Ammon's horn (tissue), 1 donor: Measurements from ENCODE around the gene PRXL2C.
A peak's percentile ranks its signal among the peaks of the same experiment; 100 is the strongest.
"Not testable (repeated sequence)": the region's sequence is repeated elsewhere in the genome, so short reads cannot be mapped to it uniquely, and the experiment has no call there.

Source experiments
- DNase-seq: peaks from one replicate; pipeline ENCODE4 v3.0.0-alpha.2; 2016; ENCODE audit warnings: low spot score

The PRXL2C gene, protein sequence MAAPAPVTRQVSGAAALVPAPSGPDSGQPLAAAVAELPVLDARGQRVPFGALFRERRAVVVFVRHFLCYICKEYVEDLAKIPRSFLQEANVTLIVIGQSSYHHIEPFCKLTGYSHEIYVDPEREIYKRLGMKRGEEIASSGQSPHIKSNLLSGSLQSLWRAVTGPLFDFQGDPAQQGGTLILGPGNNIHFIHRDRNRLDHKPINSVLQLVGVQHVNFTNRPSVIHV

DNA sequence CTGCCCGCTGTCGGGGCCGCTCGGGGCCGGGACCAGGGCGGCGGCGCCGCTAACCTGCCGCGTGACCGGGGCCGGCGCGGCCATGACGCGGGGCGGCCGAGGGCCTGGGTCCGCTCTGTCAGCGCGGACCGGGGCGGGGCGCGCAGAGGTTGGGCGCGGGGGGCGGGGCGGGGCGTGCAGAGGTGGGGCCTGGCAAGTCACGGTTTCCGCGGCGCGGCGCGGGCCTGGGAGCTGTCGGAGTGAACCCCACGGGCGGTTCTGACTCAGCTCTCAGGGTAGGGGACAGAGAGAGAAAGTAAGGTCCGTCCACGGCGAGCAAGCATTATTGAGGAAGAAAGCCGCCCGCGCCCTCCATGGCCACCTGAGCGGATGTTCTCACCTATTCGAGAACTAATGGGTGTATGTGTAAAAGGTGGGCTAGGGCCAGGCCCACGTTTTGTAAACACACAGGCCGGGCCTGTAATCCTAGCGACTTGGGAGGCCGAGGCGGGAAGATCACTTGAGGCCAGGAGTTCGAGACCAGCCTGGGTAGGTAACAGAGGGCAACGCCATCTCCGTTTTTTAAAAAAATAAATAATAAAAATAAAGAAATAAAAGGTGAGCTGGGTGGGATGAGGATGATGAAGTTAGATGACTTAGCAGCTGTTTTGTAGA, at the start of gene PRXL2C:
TSS of gene PRXL2C (minus strand) at position 120 of the 654 bp plus-strand sequence. CDS start at position 84, 36 bp downstream.
- peak; percentile 50 for DNase-seq

DNA sequence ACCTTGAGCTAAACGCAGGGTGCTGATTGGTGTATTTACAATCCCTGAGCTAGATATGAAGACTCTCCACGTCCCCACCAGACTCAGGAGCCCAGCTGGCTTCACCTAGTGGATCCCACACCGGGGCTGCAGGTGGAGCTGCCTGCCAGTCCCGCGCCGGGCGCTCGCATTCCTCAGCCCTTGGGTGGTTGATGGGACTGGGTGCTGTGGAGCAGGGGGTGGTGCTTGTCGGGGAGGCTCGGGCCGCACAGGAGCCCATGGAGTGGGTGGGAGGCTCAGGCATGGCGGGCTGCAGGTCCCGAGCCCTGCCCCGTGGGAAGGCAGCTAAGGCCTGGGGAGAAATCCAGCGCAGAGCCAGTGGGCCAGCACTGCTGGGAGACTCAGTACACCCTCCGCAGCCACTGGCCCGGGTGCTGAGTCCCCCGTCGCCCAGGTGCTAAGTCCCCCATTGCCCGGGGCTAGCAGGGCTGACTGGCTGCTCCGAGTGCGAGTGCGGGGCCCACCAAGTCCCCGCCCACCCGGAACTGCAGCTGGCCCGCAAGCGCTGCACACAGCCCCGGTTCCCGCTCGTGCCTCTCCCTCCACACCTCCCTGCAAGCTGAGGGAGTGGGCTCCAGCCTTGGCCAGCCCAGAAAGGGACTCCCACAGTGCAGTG, 45.7 kb upstream of the PRXL2C start:
- not testable (repeated sequence) for DNase-seq

GRCh38 chr9:96691326-96691725, 36.2 kb upstream of the PRXL2C start:
- DNase-seq: no peak

DNA sequence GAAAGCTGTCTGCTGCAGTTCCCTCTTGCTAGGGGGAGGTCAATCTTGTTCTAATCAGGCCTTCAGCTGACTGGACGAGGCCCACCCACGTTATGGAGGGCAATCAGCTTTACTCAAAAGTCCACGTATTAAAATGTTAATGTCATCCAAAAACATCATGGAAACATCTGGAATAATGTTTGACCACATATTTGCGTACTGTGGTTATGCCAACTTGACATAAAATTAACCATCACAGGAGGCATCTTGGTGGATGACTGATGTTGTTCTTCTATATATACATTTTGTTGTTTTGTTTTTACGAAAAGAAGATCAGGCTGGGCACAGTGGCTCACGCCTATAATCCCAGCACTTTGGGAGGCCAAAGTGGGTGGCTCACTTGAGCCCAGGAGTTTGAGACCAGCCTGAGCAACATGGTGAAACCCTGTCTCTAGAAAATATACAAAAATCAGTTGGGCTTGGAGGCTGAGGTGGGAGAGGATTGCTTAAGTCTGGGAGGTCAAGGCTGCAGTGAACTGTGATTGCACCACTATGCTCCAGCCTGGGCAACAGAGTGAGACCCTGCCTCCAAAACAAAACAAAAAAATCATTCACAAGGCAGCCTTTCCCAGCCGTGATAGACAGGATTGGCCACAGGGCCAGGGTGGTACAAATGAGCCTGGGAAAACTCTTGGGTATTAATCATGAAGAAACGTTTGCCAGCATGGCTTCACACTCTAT, 33.8 kb upstream of the PRXL2C start:
- no peak for DNase-seq

- no peak for DNase-seq
These were observed 33.1 kb upstream of the PRXL2C start for GRCh38 chr9:96688187-96688586.

DNA sequence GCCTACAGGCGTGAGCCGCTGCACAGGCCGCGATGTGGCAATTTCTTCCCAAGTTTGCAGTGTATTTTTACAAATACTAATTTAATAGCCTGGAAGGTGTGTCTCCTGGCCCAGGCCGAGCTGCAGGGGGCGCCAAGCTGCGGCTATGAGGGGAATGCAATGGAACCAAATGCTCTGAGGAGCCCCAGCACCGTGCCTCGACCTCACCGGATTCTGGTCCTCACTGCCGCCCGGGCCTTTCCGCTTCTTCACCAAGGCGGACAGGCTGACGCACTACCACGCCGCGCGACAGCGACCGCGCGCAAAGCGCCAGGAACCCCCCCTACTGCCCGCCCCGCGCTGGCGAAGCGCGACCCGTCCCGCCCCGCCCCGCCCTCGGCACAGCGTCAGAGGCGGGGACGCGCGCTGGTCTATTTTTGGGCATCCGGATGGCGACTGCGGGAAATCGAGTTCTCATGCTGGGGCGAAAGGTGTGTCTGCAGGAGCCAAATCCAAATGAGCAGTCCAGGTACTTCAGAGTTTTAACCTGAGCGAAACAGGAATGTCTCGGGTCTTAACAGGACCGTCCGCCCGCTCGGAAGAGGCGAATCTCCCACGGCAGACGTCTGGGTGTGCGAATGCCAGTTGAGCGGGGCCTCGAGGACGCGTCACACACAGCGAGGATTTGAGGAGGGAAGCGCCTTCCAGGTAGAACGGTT, 31.7 kb upstream of the PRXL2C start:
- DNase-seq: peak; percentile 84

GRCh38 chr9:96680812-96681499, 25.8 kb upstream of the PRXL2C start:
- DNase-seq: no peak

GRCh38 chr9:96674906-96675538, 19.9 kb upstream of the PRXL2C start:
- no peak for DNase-seq

DNA sequence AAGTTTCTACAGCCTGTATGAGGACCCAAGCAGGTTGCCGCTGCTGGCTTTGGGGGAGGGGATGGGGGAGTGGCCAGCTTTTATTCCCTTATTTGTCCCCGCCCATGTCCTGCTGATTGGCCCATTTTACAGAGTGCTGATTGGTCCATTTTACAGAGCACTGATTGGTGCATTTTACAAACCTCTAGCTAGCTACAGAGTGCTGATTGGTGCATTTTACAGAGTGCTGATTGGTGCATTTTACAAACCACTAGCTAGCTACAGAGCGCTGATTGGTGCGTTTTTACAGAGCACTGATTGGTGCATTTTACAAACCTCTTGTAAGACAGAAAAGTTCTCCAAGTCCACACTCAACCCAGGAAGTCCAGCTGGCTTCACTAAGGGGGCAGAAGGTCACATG, 18.7 kb upstream of the PRXL2C start:
- not testable (repeated sequence) for DNase-seq

DNA sequence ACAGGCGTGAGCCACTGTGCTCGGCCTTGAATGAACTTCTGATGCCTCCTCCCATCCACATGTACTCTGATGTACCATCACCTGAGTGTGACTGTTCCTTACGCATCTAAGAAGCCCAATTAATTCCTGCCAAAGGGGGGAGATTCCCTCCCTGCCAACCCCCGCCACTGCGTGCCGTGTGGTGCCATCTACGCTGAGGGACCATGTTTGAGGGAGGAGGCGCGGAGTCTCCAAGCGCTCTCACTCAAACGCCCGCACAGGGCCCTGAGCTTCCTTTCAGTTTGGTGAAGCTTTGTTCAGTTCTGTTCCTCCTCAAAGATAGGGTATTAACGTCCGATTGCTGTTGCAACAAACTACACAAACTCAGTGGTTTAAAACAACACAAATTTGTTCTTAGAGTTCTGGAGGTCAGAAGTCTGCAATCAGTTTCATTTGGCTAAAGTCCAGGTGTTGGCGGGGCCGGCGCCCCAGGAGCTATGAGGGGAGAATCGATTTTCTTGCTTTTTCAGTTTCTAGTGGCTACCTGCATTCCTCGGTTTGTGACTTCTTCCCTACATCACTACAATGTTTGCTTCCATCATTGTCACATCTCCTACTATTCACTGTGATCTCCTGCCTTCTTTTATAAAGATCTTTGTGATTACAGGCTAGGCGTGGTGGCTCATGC, 13.9 kb upstream of the PRXL2C start:
- DNase-seq: no peak

DNA sequence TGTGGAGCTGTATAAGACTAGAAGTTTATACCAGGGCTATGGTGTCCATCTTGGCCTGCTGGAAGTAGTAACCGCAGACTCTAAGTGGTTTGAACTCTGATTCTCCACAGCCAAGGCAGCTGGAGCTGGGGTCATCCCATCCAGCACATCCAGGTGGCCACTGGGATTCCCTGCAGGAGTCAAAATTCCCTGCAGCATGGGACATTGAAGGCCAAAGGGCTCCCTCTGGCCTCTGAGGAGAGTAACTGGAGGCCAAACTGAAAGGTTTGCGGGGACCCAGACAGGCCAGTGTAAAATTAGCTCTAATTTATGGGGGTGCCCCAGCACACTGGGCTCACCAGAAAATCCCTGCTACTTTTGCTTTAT, 12.2 kb upstream of the PRXL2C start:
- no peak for DNase-seq

DNA sequence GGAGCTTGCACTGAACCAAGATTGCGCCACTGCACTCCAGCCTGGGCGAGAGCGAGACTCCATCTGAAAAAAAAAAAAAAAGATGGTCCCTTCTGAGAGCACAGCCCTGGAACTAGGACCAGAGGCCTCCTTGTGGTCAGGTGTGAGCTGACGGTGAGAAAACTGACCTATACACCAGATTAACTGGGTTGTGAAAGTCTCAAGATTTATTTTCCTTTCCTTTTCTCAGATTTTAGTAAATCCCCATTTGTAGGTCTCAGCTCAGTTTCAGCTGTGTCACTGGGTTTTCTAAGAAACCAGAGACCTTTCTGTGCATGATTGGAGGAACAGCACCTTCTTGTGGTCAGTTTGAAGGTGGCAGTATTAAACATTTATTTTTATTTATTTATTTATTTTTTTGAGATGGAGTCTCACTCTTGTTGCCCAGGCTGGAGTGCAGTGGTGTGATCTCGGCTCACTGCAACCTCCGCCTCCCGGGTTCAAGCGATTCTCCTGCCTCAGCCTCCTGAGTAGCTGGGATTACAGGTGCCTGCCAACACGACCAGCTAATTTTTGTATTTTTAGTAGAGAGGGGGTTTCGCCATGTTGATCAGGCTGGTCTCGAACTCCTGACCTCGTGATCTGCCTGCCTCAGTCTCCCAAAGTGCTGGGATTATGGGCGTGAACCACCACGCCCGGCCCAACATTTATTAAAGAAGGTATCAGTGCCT, 11.7 kb upstream of the PRXL2C start:
- peak; percentile 77 for DNase-seq

GRCh38 chr9:96665789-96666188, 10.7 kb upstream of the PRXL2C start:
- no peak for DNase-seq

- DNase-seq: no peak
These were observed 8.5 kb upstream of the PRXL2C start for GRCh38 chr9:96663506-96664120.

- DNase-seq: no peak
These were observed 6.6 kb upstream of the PRXL2C start for GRCh38 chr9:96661711-96662110.

DNA sequence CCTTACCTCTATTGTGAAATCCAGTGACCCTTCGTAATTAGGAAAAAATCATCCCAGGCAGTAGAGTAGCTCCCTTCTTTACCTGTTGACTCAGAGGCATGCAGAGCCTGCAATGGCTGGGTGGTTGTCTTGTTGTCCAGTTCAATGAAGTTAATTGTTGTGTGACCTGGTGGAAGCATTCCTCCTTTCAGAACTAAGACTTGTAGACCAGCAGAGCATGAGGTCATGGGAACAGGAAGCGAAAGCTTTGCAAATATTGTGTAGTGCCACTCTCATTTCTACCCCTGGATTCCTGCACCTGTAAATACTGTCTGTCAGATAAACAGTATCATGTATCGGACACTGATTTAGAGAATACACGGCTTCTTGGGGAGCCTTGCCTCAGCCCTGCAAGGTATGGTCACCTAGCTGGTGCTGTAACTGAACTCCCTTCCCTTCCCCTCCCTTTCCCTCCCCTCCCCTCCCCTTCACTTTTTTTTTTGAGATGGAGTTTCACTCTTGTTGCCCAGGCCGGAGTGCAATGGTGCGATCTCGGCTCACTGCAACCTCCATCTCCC, 5.7 kb upstream of the PRXL2C start:
- no peak for DNase-seq

- DNase-seq: peak; percentile 89
These were observed 493 bp downstream of the PRXL2C start for GRCh38 chr9:96654450-96655197.

GRCh38 chr9:96651626-96652025, 3.5 kb downstream of the PRXL2C start:
- DNase-seq: no peak
